ENCODE measurements around the gene PNKD.

The PNKD gene

GRCh38 chr2:218315397-218315796, 45.1 kb downstream of the PNKD start:
- no peak for DNase-seq (ENCODE audit: low read depth in 2 of 2)

- DNase-seq (ENCODE audit: low read depth in 2 of 2): no peak
These were observed 46.9 kb downstream of the PNKD start for GRCh38 chr2:218317303-218317630.

GRCh38 chr2:218317835-218318234, 47.5 kb downstream of the PNKD start:
- no peak for DNase-seq (ENCODE audit: low read depth in 2 of 2)

GRCh38 chr2:218318241-218318640, 47.9 kb downstream of the PNKD start:
- DNase-seq (ENCODE audit: low read depth in 2 of 2): no peak

GRCh38 chr2:218319813-218320365, 49.6 kb downstream of the PNKD start:
- DNase-seq (ENCODE audit: low read depth in 2 of 2): no peak

- no peak for DNase-seq (ENCODE audit: low read depth in 2 of 2)
These were observed 50.5 kb downstream of the PNKD start for GRCh38 chr2:218320704-218321336.

GRCh38 chr2:218322768-218323525, 52.6 kb downstream of the PNKD start:
- DNase-seq (ENCODE audit: low read depth in 2 of 2): peak in 1 of 2 donors; percentile 16

GRCh38 chr2:218323526-218324472, 53.5 kb downstream of the PNKD start:
- DNase-seq (ENCODE audit: low read depth in 2 of 2): no peak

GRCh38 chr2:218325566-218326160, 55.3 kb downstream of the PNKD start:
- DNase-seq (ENCODE audit: low read depth in 2 of 2): no peak

GRCh38 chr2:218326315-218326714, 56.0 kb downstream of the PNKD start:
- DNase-seq (ENCODE audit: low read depth in 2 of 2): no peak

GRCh38 chr2:218327451-218328210, 57.3 kb downstream of the PNKD start:
- no peak for DNase-seq (ENCODE audit: low read depth in 2 of 2)

- no peak for DNase-seq (ENCODE audit: low read depth in 2 of 2)
These were observed 58.0 kb downstream of the PNKD start for GRCh38 chr2:218328294-218328693.

- no peak for DNase-seq (ENCODE audit: low read depth in 2 of 2)
These were observed 58.9 kb downstream of the PNKD start for GRCh38 chr2:218329027-218329825.

GRCh38 chr2:218329826-218330593, 59.7 kb downstream of the PNKD start:
- no peak for DNase-seq (ENCODE audit: low read depth in 2 of 2)

- no peak for DNase-seq (ENCODE audit: low read depth in 2 of 2)
These were observed 61.4 kb downstream of the PNKD start for GRCh38 chr2:218331745-218332144.

- DNase-seq (ENCODE audit: low read depth in 2 of 2): no peak
These were observed 62.0 kb downstream of the PNKD start for GRCh38 chr2:218332288-218332687.

GRCh38 chr2:218332920-218333645, 62.8 kb downstream of the PNKD start:
- no peak for DNase-seq (ENCODE audit: low read depth in 2 of 2)

GRCh38 chr2:218334531-218334930, 64.2 kb downstream of the PNKD start:
- DNase-seq (ENCODE audit: low read depth in 2 of 2): no peak

GRCh38 chr2:218340656-218341055, 70.3 kb downstream of the PNKD start:
- no peak for DNase-seq (ENCODE audit: low read depth in 2 of 2)
